GM12873 (cell line): ENCODE data around the gene PLA2G2D.

Source experiments
- CTCF ChIP-seq: IDR thresholded peaks from 2 replicates; pipeline ENCODE4 v1.5.1; 2012; ENCODE audit warnings: low read depth, mild to moderate bottlenecking, moderate library complexity, low read length, control low read depth; ENCODE audit not compliant: insufficient read depth; ENCODE audit errors: missing control alignments

Gene PLA2G2D

GRCh38 chr1:20100632-20101355 lies 18.5 kb downstream of the PLA2G2D start:
- TF ChIP-seq CTCF, result peak; percentile 90

GRCh38 chr1:20099533-20099932 lies 19.8 kb downstream of the PLA2G2D start:
- no peak for TF ChIP-seq CTCF

- no peak for TF ChIP-seq CTCF
These were observed 22.4 kb downstream of the PLA2G2D start for GRCh38 chr1:20096840-20097447.

- TF ChIP-seq CTCF, result no peak
These were observed 23.5 kb downstream of the PLA2G2D start for GRCh38 chr1:20095564-20096434.

- no peak for TF ChIP-seq CTCF
These were observed 25.4 kb downstream of the PLA2G2D start for GRCh38 chr1:20093940-20094391.

GRCh38 chr1:20093303-20093702 lies 26.0 kb downstream of the PLA2G2D start:
- TF ChIP-seq CTCF, result no peak

- no peak for TF ChIP-seq CTCF
These were observed 28.7 kb downstream of the PLA2G2D start for GRCh38 chr1:20090641-20091040.
